IMR-90 (cell line): Measurements from ENCODE around the gene CADM1. TPM values are rescaled to one million over a fixed set of nuclear protein-coding genes. Genes with fewer than 3 reads are reported as not detected.

Source experiments
- ATAC-seq: fragments of 200-7000 bp; cut with Tn5 transposase; 2 replicates; pipeline ENCODE4 v1.9.1; 2020; ENCODE audit warnings: low read depth, mild to moderate bottlenecking, moderate library complexity
- BruUV-seq: library from RNA; stranded (reverse); fragments of 400-500 nt; replicated peaks from 2 replicates; lab custom pipeline; 2021; lab: Mats Ljungman, UMichigan
- CTCF ChIA-PET: fragments of 300-600 bp; formaldehyde crosslinking; extraction: SDS; loops from one replicate; lab custom pipeline; 2021; ENCODE audit warnings: antibody characterized with exemption; lab: Yijun Ruan, JAX
- POLR2A ChIA-PET: fragments of 300-600 bp; sonication (Branson Sonifier 250); formaldehyde crosslinking; loops from one replicate; lab custom pipeline; 2022; ENCODE audit warnings: antibody characterized with exemption; ENCODE audit not compliant: unreplicated experiment; lab: Charles Lee
- DNase-seq: peaks from one replicate; pipeline ENCODE4 v3.0.0; 2013
- H2AFZ ChIP-seq: replicated peaks from 2 replicates; pipeline ENCODE3; 2013; ENCODE audit warnings: low read length, mild to moderate bottlenecking; ENCODE audit not compliant: poor library complexity
- H2AK5ac ChIP-seq: 2 replicates; pipeline ENCODE4 v1.6.1; 2013; ENCODE audit warnings: low read depth, low read length, inconsistent platforms
- H2AK9ac ChIP-seq: replicated peaks from 2 replicates; pipeline ENCODE3; 2013; ENCODE audit warnings: mild to moderate bottlenecking, low read depth, low read length, moderate library complexity; ENCODE audit not compliant: poor library complexity
- H2BK120ac ChIP-seq: 2 replicates; pipeline ENCODE4 v1.6.1; 2013; ENCODE audit warnings: low read depth, low read length, inconsistent platforms
- H2BK15ac ChIP-seq: 3 replicates; pipeline ENCODE4 v1.6.1; 2013; ENCODE audit warnings: low read depth, low read length, inconsistent platforms
- H2BK20ac ChIP-seq: 2 replicates; pipeline ENCODE4 v1.6.1; 2013; ENCODE audit warnings: low read depth, mild to moderate bottlenecking, inconsistent platforms, low read length, moderate library complexity
- H2BK5ac ChIP-seq: 2 replicates; pipeline ENCODE4 v1.6.1; 2013; ENCODE audit warnings: mild to moderate bottlenecking, low read depth, low read length, inconsistent platforms; ENCODE audit not compliant: poor library complexity, severe bottlenecking
- H3K14ac ChIP-seq: replicated peaks from 2 replicates; pipeline ENCODE4 v1.6.1; 2013; ENCODE audit warnings: low read depth, low read length, inconsistent platforms
- H3K18ac ChIP-seq: 2 replicates; pipeline ENCODE4 v1.6.1; 2013; ENCODE audit warnings: low read depth, low read length, control low read depth
- H3K23ac ChIP-seq: 2 replicates; pipeline ENCODE4 v1.6.1; 2013; ENCODE audit warnings: low read depth, low read length, inconsistent platforms
- H3K27ac ChIP-seq: 2 replicates; pipeline ENCODE4 v1.5.1; 2013; ENCODE audit warnings: mild to moderate bottlenecking, control low read depth, low read length; ENCODE audit not compliant: insufficient read depth
- H3K27me3 ChIP-seq: 2 replicates; pipeline ENCODE4 v1.6.1; 2013; ENCODE audit warnings: low read length; ENCODE audit not compliant: control insufficient read depth, insufficient read depth
- H3K36me3 ChIP-seq: 2 replicates; pipeline ENCODE4 v1.6.1; 2013; ENCODE audit warnings: low read length, mixed read lengths; ENCODE audit not compliant: control insufficient read depth, insufficient read depth
- H3K4ac ChIP-seq: 2 replicates; pipeline ENCODE4 v1.6.1; 2013; ENCODE audit warnings: low read depth, low read length, inconsistent platforms
- H3K4me1 ChIP-seq: 2 replicates; pipeline ENCODE4 v1.6.1; 2013; ENCODE audit warnings: low read length, mixed read lengths; ENCODE audit not compliant: control insufficient read depth, insufficient read depth
- H3K4me2 ChIP-seq: 2 replicates; pipeline ENCODE4 v1.6.1; 2013; ENCODE audit warnings: low read depth, mild to moderate bottlenecking, control low read depth, low read length, moderate library complexity
- H3K4me3 ChIP-seq: 2 replicates; pipeline ENCODE4 v1.5.1; 2013; ENCODE audit warnings: low read depth, mild to moderate bottlenecking, control low read depth, low read length, moderate library complexity; ENCODE audit not compliant: insufficient read depth
- H3K56ac ChIP-seq: 2 replicates; pipeline ENCODE4 v1.6.1; 2013; ENCODE audit warnings: low read length, inconsistent platforms; ENCODE audit not compliant: insufficient read depth; ENCODE audit errors: extremely low read depth
- H3K79me1 ChIP-seq, 2 experiments: 2 replicates each; pipeline ENCODE4 v1.6.1; 2013; ENCODE audit warnings: low read length in 2 of 2, inconsistent platforms in 1 of 2, low read depth in 1 of 2
- H3K9ac ChIP-seq: 2 replicates; pipeline ENCODE4 v1.6.1; 2013; ENCODE audit warnings: low read depth, low read length, control low read depth
- H3K9me1 ChIP-seq: 2 replicates; pipeline ENCODE4 v1.6.1; 2013; ENCODE audit warnings: low read length, inconsistent platforms; ENCODE audit not compliant: insufficient read depth
- H3K9me3 ChIP-seq: 2 replicates; pipeline ENCODE4 v1.6.1; 2013; ENCODE audit warnings: low read length; ENCODE audit not compliant: control insufficient read depth, insufficient read depth
- H4K20me1 ChIP-seq: 2 replicates; pipeline ENCODE4 v1.6.1; 2013; ENCODE audit warnings: low read length, inconsistent platforms; ENCODE audit not compliant: insufficient read depth
- H4K5ac ChIP-seq: 2 replicates; pipeline ENCODE4 v1.6.1; 2013; ENCODE audit warnings: mild to moderate bottlenecking, low read depth, low read length, control low read depth
- H4K8ac ChIP-seq, 2 experiments: 2 replicates each; pipeline ENCODE4 v1.6.1; 2013; ENCODE audit warnings: low read depth in 2 of 2, low read length in 2 of 2, control low read depth in 1 of 2, inconsistent platforms in 1 of 2
- H4K91ac ChIP-seq: 2 replicates; pipeline ENCODE4 v1.6.1; 2013; ENCODE audit warnings: low read depth, low read length, inconsistent platforms; ENCODE audit not compliant: insufficient read depth
- BHLHE40 ChIP-seq: fragments of 150-350 bp; IDR thresholded peaks from 2 replicates; pipeline ENCODE4 v1.6.1; 2016; ENCODE audit warnings: mild to moderate bottlenecking, low read depth, low read length
- CEBPB ChIP-seq: IDR thresholded peaks from 2 replicates; pipeline ENCODE4 v1.6.1; 2012; ENCODE audit warnings: low read depth, low read length, improper control_type of control experiment
- CHD1 ChIP-seq: IDR thresholded peaks from 2 replicates; pipeline ENCODE4 v1.6.1; 2012; ENCODE audit warnings: low read depth, low read length, improper control_type of control experiment
- CTCF ChIP-seq: conservative IDR thresholded peaks from 2 replicates; pipeline ENCODE4 v1.5.1; 2012; ENCODE audit warnings: mild to moderate bottlenecking, low read depth, low read length, improper control_type of control experiment
- FOS ChIP-seq: fragments of 150-350 bp; IDR thresholded peaks from 2 replicates; pipeline ENCODE4 v1.6.1; 2016; ENCODE audit warnings: low read depth, low read length
- MAFK ChIP-seq: IDR thresholded peaks from 2 replicates; pipeline ENCODE4 v1.6.1; 2012; ENCODE audit warnings: low read depth, low read length, improper control_type of control experiment
- MAZ ChIP-seq: IDR thresholded peaks from 2 replicates; pipeline ENCODE4 v1.6.1; 2012; ENCODE audit warnings: low read depth, mild to moderate bottlenecking, low read length, improper control_type of control experiment, moderate library complexity, borderline replicate concordance
- MXI1 ChIP-seq: IDR thresholded peaks from 2 replicates; pipeline ENCODE4 v1.6.1; 2012; ENCODE audit warnings: low read depth, mild to moderate bottlenecking, low read length, moderate library complexity, borderline replicate concordance
- NFE2L2 ChIP-seq: fragments of 150-350 bp; IDR thresholded peaks from 2 replicates; pipeline ENCODE4 v1.6.1; 2016; ENCODE audit warnings: low read depth, mild to moderate bottlenecking, low read length
- POLR2A ChIP-seq: IDR thresholded peaks from 2 replicates; pipeline ENCODE4 v1.6.1; 2012; ENCODE audit warnings: mild to moderate bottlenecking, low read depth, low read length
- RAD21 ChIP-seq: IDR thresholded peaks from 2 replicates; pipeline ENCODE4 v1.6.1; 2012; ENCODE audit warnings: low read length, improper control_type of control experiment
- RFX5 ChIP-seq: IDR thresholded peaks from 2 replicates; pipeline ENCODE4 v1.8.0; 2012; ENCODE audit warnings: low read depth, mild to moderate bottlenecking, low read length, moderate library complexity
- SMC3 ChIP-seq: fragments of 150-350 bp; IDR thresholded peaks from 2 replicates; pipeline ENCODE4 v1.6.1; 2016; ENCODE audit warnings: low read depth, mild to moderate bottlenecking, antibody characterized with exemption, low read length, moderate library complexity
- USF2 ChIP-seq: fragments of 150-350 bp; IDR thresholded peaks from 2 replicates; pipeline ENCODE4 v1.6.1; 2017; ENCODE audit warnings: mild to moderate bottlenecking, antibody characterized with exemption, low read length, low read depth
- WGBS, 2 experiments: methylation state at CpG; one replicate each; pipeline versions ENCODE4 v1.1.5 to v1.1.7; 2013; ENCODE audit warnings: missing lambda C conversion rate in 2 of 2; ENCODE audit not compliant: insufficient read length in 1 of 2; ENCODE audit errors: extremely low coverage in 2 of 2; 5-methylcytosine and 5-hydroxymethylcytosine counted together
- dilution Hi-C: fragments of 300-500 bp; cut with HindIII; formaldehyde crosslinking; loops from one replicate; pipeline ENCODE4 v1.14.3; 2018; ENCODE audit warnings: low sequenced_read_pairs; ENCODE audit not compliant: unreplicated experiment
- in situ Hi-C: fragments of 300-500 bp; cut with MboI; formaldehyde crosslinking; loops from 3 replicates; pipeline ENCODE4 v1.14.3; 2019; ENCODE audit warnings: low sequenced_read_pairs, inconsistent platforms, mixed read lengths
- intact Hi-C: fragments of 100-400 bp; cut with micrococcal nuclease; formaldehyde crosslinking; loops from 2 replicates; pipeline ENCODE4 v1.10.0; 2022
- polyA plus RNA-seq, 3 experiments: library from polyadenylated mRNA; depleted of rRNA; stranded (reverse); fragments of >200 nt; gene quantifications; 2 replicates each; pipeline ENCODE4 v1.2.3, GENCODE V29; 2012; ENCODE audit warnings: low replicate concordance in 1 of 3
- total RNA-seq: library from RNA; depleted of rRNA; stranded (reverse); fragments of >200 nt; gene quantifications from 2 replicates; pipeline ENCODE4 v1.2.3, GENCODE V29; 2012

CADM1 gene
- total and polyA plus RNA-seq, 2 of the 4 experiments (the other 2 are of a cell fraction), result 28.8 to 77.1 TPM

GRCh38 chr11:115499241-115499799, 4.9 kb downstream of the CADM1 start:
- Histone ChIP-seq H2AK5ac (no peak overlapping the region), H2BK20ac (no peak overlapping the region), H2BK120ac (no peak overlapping the region), H2AK9ac (no peak overlapping the region), H3K27me3 (no peaks in the 10 kb centered on the region; the same call in 1 of the 2 replicates), H3K4me3 (no peak overlapping the region), H4K20me1 (peaks cover 8% of the 10 kb centered on the region; the same call in 1 of the 2 replicates), H3K18ac (no peak overlapping the region), H3K4me2 (no peak overlapping the region), H3K9me3 (no peaks in the 10 kb centered on the region), H3K4me1 (peaks cover 2% of the 10 kb centered on the region; the same call in 1 of the 2 replicates), H3K14ac (no peak overlapping the region), H4K91ac (no peak overlapping the region), H2BK5ac (no peak overlapping the region), H3K23ac (no peak overlapping the region), H3K27ac (no peak overlapping the region), H4K5ac (no peak overlapping the region), H4K8ac (no peak overlapping the region), H2BK15ac (no peak overlapping the region), H3K9me1 (no peaks in the 10 kb centered on the region; the same call in 1 of the 2 replicates), H3K9ac (no peak overlapping the region), H3K79me1 (peaks cover 9 to 18% of the 10 kb centered on the region in 2 experiments), H3K4ac (no peak overlapping the region), H2AFZ (no peak overlapping the region), H3K56ac (no peak overlapping the region), H3K36me3 (no peaks in the 10 kb centered on the region)
- ChIA-PET CTCF (interaction anchor here (0.6 kb wide), 1 partner anchor 725 kb away, joined by 7 read pairs; no protein-coding TSS in a partner anchor), POLR2A (no interaction called here)
- DNase-seq (no peak), ATAC-seq (no peak)
- WGBS, 2 experiments, result no CpG with 5 or more reads among the region's 4 CpGs
- dilution Hi-C loops (no loop called here), intact Hi-C loops (no loop called here), in situ Hi-C loops (no loop called here)
- TF ChIP-seq MAZ (no peak), FOS (no peak), BHLHE40 (no peak), NFE2L2 (no peak), CHD1 (no peak), RAD21 (no peak), POLR2A (no peak), CEBPB (no peak), SMC3 (no peak), USF2 (no peak), MXI1 (no peak), CTCF (no peak), MAFK (no peak), RFX5 (no peak)
- no TSS peak for BruUV-seq
